GM11168 (cell line): ENCODE results near the gene CD96.
"Not testable (repeated sequence)": the region's sequence is repeated elsewhere in the genome, so short reads cannot be mapped to it uniquely, and the experiment has no call there.

Experiments used
- in situ Hi-C: fragments of 300-500 bp; cut with MboI; formaldehyde crosslinking; loops from one replicate; pipeline ENCODE4 v1.12.0; 2022; ENCODE audit warnings: low sequenced_read_pairs; ENCODE audit not compliant: unreplicated experiment

Gene CD96

DNA sequence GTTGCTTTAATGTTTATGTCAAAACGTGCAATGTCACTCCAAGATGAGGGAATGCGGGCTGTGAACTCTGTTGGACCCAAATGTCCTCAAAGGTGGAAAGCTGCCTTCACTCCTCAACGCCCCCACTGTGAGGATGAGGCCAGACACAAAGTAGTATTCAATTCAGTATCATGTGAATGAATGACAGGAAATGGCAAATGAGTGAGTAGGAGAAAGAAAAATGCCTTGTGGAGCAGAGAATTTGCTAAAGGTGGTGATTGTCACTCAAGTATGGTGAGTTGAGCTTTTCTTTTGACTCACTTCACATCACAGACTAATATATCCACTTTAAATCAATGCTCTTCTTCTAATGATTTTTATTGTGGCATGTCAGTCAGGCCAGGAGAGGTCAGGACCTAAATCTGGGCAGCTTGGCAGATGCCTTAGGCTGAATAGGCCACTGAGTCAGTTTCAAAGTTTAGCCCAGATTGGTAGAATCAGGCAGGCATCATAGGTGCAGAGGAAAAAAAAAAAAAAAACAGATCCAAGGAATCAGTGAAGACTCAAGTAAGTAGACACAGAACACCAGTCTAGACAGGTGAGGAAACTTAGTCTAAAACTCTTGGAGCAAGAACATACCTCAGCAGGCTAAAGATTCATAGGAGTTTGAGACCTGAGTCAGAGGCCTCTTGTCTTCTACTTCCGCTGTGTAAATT lies 124.2 kb downstream of the CD96 start:
- in situ Hi-C loops = no loop called here

DNA sequence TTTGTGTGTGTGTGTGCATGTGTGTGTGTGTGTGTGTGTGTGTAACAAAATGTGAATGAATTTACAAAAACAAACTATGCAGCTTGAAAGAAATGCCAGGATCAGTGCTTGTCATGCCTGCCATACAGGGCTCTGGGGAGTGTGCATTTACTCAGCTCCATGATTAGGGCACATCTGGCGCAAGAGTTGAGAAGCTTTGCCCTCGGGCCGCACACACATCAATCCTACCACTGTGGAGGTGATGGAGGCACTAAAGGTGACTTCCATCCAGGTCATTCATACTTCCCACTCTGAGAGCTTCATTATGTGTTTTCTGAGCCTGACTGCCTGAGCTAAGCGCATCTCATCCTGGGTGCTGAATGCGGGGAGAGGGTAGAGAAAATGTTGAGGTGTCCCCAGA lies 125.2 kb downstream of the CD96 start:
- in situ Hi-C loops = no loop called here

DNA sequence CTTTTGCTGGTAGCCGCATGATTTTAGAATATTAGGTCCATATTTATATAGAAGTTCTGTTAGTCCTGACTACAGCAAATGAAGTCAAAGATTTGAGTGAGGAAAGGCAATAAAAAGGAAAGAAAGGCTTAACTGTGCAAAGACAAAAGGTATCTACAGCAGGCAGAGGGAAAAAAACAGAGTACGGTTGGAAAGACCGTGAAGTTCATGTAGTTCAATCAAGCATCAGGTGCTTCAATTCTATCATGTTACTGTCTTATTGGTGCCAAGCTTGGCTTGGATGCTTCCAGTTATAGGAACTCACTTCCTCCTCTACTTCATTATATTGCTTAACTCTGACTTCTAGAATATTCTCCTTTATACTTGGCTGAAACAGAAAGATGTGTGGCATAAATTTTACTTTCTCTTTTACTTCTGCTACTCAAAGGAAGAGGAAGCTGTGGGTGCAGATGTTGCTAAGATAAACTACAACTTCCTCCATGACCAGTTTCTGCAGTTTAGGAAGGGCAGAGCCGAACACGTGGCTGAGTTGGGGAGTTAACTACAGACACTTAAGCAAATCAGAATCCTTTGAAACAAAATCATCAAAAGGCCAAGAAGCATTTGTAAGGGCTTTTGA lies 125.7 kb downstream of the CD96 start:
- in situ Hi-C loops = no loop called here

DNA sequence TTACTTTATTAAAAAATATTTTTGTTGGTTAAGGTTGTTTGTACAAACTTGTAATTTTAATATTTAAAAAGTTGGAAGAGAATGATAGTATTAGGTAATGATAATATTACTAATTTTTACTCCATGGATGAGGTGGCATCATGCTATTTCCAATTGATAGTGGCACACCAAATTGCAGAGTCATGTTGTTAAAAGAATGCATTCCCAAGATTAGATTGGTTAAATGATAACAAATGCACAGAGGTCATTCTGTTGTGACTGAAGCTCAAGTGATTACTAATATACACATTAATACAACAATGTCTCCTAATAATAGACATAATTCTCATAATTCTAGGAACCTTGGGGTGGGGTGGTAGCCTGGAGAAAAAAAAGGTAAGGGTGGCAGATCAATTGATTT lies 126.3 kb downstream of the CD96 start:
- in situ Hi-C loops = no loop called here

DNA sequence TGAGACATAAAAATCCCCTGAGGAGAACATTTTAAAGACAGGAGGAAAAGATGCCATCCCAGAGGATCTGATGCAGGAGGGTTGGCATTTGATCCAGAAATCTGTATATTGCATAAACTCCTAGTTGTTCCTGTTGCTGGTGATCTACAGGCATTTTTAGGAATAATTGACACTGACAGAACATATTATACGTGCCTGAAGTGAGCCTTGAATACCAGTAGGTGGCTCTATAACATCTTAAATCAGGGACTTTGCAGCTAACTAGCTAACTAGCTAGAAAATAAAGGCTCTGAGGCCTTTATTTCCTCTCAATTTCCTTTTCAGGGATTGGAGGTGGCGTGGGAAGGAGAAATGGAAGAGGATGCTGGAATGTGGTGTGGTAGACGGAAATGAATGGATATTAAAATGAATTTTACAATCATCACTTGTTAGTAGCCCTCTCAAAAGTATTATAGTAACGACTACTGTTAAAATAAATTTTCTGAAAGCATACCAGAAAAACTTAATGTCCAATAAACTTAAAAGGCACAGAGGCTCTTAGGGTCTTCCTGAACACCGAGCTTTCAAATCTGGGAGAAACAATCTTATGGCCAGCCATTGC lies 127.0 kb downstream of the CD96 start:
- in situ Hi-C loops = no loop called here

DNA sequence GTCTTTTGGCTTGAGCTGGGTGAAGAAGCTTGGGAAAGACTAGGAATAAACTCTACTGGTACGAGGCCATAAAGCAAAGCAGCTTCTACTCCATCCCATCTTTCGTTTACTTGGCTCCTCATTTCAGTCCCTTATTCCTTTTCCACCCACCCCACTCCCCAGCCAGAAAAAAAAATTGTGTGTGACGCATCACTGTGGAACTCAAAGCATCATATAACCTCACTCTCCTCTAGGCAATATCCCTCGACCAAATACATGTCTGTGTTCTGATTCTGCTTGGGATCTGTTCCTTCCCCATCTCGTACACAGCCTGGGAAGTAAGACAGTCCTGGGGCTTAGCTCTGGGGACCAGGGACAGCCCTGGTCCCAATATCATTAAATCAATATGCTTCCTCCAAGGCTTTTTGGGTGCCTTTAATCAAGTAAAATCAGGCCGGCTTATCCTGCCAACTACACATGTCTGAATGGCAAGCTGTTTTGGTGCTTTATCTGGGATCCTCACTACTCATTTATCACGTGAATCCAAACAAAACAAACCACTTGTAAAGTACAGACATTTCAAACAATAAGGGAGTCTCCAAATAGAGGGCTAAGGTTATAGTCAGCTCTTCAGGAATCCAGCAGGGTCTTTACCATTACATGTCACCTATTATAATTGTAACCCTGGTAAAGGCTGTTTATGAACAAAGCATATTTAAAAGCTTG lies 128.1 kb downstream of the CD96 start:
- in situ Hi-C loops = no loop called here

DNA sequence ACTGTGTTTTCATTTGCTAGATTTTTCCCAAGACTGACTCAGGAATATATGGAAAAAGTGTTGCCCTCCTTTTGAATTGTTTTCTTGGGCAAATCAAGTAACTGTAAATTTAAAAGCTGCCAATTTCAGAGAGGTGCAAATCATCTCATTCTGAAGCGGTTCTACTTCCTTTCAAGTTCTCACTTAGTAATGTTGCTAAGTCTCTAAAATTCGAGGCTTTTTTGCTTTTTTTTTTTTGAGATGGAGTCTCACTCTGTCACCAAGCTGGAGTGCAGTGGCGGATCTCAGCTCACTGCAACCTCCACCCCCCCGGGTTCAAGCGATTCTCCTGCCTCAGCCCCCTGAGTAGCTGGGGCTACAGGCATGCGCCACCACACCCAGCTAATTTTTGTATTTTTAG lies 130.5 kb downstream of the CD96 start:
- in situ Hi-C loops = not testable (repeated sequence)

DNA sequence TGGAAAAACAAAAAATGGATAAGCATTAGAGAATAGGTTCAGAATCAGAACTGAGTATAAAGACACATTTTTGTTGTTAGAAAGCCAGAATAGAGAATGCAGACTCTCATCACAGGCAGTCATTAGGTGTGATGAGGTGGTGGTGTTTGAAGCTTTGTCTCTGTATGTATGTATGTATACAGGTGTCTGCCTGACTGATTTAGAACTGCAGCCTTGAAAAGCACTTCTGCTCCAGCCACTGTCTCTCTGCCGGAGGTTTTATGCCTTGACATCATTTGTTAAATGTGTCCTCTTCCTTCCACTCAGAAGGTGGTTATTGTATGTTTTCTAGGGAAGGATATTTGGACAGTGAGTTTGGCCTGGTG lies 133.8 kb downstream of the CD96 start:
- in situ Hi-C loops = no loop called here

DNA sequence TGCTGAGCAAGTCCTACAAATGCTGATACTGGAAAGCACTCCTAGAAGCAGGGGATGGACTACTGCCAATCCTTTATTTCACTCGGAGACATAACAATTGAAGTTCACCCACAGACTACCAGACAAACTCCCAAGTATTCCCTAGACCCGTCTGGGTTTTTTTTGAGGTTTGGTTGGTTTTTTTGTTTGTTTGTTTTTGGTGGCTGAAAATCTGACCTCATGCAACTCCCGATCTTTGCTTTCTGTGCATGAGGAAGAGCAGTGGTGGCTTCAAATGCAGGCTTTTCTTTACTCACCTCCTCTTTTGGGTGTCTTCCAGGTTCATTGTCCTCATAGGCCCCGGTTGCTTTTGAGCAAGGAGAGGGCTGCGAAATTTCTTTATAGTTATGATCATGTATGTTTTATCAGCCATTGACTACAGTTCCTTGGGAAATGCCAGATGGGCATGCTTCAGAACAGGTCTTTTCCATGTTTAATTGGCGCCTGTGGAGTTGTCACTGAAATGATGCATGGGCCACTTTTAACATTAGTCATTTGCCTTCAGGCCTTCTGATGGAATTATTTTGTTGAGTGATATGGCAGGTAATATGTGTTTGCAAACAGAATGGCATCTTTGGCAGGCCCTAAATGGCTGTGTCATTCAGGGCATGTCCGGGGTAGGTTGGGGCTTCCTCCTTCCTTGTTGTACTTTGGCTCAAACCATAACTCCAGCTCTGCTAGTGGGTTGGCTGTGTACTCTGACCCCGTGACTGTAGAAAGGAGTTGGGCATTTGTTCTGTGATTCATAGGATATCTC lies 134.4 kb downstream of the CD96 start:
- in situ Hi-C loops = no loop called here

DNA sequence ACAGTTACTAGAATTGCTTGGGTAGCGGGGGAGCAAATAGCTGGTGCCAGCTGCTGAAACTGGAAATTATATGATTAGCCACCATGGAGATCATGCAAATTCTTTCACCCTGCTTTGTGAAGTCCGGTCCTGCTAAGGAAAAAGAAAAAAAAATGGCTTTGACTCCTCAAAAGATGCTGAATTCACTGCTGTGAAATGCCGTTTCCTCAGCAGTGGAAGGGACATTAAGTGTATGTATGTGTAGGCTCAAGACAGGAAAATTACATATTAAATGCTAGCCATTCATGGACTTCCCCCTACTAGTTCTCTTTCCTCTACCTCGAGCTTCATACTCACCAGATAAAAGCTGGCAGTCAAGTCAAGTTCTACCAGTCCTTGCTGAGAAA lies 135.0 kb downstream of the CD96 start:
- in situ Hi-C loops = no loop called here

DNA sequence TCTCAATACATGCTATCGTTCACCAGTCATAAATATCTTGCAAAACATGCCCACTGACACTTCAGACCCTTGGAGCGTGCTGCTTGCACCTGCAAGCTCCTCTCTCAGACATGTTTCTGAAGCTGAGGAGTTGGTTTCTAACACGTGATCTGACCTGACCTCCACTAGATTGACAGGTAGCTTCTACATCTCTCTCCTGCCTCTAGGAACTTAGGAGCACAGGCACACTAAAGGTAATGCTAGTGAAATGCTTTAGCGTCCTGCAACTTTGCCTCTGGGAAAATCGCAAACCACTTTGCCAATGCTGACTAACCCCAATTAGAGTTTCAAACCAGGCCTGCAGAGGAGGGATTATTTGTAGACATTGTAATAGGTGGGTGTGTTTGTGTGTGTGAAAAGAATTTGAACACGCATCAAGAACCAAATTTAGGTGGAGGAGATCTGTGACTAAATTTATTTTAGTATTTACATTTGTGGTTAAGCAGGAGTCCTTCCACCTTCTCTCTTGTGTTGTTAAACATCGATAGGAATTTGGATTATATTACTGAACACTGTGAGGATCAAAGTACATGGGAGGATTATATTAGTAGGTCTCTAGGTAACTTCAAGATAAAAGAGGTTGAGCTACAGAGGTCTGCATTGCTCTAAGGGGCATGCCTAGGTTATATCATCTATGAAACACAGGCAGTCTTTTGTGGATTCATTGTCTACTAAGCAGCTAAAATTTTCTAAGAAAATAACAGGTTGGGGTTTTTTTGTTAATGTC lies 139.8 kb downstream of the CD96 start:
- in situ Hi-C loops = no loop called here

DNA sequence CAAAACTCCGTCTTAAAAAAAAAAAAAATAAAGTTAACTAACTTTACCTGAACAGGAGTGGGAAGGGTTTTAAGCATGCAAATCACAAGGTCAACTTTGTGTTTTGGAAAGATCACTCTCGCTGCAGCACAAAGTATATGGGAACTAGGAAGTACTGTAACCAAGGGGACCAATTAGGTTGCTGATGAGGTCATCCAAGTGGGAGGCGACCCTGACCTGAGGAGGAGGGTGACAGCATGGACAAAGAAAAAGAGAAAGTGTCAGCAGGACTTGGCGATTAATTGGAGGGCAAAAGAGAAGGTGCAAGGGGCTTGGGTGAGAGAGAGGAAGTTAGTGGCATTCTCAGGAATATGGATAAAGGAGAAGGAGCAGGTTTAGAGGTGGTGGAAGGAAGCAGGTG lies 142.6 kb downstream of the CD96 start:
- in situ Hi-C loops = no loop called here

DNA sequence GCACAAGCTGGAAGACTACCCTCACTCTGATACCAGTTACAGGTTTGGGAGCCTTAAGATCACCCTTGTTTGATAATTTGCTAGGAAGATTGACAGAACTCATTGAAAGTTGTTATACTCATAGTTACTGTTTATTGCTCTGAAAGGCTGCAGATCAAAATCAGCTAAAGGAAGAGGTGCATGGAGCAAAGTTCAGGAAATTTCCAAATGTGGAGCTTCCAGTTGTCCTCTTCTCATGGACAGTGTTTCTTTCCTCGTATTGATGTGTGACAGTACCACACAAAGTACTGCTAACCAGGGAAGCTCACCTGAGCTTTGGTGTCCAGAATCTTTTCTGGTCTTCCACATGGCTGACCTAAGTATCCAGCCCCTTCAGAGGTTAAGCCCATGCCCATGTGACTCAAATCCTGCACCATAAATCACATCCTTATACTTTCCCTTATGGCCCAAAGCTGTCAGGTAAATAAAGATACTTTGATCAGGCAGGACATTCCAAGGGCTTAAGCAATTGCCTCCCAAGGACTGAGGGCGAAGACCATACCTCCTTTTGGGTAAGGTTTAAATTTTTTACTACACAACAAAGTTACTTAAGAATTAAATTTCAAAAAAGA lies 146.3 kb downstream of the CD96 start:
- in situ Hi-C loops = no loop called here

DNA sequence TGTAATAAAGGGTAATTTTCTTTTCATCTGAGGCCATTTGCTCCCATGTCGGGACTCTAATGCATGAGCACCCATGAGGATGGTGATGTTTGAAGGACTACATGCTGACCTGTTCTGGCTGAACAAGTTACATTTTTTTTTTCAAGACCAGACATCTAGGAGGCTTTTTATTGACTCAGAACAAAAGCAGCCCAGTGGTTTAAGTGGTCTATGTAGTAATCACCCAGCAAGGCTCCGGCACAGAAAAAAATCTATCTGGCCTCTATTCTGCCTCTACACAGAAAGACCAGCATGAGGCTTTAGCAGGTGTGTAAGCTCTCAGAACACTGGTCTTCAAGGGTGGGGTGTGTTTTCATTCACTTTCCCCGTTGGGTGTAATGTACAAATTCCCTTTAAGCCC lies 148.2 kb downstream of the CD96 start:
- in situ Hi-C loops = no loop called here

DNA sequence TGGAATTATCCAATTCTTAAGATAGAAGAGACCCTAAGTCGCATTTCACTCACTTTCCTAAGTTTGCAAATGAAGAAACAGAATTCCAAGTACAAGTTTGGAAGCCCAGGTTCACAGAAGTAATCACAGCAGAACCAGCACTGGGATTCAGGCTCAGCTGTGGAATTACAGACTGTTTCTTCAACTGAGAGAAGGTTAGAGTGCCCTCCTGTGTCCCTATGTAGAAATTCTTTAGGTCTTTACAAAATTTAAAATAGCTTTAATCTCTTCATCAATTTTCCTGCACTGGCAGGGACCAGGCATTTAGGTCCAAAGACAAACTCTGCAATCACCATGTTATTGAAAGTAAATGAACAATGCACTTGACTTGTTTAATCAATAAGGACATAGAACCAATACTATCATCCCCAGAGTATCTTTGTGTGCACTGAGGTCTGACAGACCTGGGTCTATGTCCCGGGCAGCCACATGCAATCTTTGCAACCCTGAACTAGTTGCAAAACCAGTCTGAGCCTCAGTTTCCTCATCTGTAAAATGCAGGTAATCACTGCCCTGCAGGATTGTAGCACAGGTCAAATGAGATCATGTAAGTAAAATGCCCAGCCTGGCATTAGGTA lies 149.4 kb downstream of the CD96 start:
- in situ Hi-C loops = no loop called here

DNA sequence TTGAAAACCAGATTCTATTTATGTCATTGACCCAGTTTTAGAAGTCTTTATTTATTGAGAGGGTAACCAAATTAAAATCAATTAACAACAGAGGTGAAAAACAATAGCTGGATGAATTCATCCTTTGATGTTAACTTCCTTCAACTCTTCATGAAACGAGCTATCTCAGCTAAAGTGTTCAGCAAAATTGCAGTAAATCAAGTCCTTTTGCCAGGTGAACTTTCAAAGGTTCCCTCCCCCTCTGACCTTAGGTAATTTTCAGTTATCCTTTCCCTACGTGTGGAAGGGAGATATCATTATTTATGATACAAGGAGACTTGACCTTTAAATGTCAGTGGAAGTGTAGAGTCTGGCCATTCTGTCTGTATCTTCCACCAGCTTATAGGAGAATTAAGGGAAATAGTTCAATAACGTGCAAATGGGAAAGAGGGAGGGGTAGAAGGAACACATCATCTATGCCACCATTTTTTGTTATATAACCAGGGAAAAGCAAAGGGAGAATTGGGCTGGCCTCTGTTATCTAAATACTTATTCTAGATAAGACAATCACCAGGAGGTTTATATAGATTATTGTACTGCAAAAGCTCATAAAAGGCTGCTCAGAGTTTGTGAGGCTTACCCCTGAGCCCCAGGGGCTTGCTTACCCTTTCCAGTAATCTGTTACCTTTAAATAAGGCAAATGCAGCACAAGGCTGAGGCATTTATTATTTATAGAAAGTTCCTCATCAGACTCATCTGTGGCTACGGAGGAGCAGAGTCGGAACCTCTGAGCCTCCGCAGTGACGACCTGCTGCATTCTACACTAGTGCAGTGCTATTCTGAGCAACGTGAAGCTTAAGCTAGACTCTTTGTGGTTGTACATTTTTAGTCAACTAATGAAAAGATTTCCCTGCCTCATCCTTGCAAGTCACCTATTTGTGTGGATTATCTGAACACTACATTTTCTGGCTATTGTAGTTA lies 150.9 kb downstream of the CD96 start:
- in situ Hi-C loops = no loop called here

DNA sequence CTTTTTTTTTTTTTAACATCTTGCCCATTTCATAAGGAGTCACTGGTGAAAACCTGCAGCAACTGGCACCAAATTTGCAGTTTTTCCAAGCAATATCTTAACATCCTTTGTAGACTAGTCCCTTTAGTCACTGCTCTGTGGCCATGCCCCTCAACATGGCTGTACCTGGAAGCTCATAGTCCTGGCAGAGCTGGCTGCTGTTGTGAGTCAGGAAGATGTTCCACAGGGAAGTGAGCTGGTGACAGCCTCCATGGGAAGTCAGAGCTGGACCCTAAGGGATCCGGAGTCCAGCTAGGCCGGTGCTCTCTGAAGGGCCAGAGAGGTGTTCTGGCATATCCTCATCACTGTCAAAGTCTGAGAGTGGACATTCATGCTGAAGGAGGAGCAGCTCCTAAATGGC lies 152.5 kb downstream of the CD96 start:
- in situ Hi-C loops = no loop called here

DNA sequence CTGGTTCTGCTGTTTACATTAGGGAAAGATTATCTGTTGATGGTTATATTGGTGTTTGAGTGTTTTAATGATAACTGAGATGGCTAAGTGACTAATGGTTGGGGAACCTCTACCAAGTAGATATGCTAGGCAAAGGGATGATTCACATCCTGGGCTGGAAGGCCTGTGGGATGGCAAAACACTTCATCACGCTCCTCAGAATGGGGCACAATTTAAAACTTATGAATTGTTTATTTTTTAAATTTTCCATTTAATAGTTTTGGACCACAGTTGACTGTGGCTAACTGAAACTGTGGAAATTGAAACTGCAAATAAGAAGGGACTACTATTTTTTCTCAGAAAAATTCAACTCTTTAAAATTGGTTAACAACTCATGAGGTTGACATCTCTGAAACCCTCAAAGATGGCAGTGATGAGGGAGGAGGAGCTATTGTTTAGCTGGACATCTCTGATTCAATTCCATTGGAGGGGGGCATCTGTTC lies 153.7 kb downstream of the CD96 start:
- in situ Hi-C loops = no loop called here
